Mesendoderm (in vitro differentiated cells): ENCODE results near the gene FBLN1.

Experiments
- DNase-seq: peaks from one replicate; pipeline ENCODE4 v3.0.0; 2013
- H2AK5ac ChIP-seq: 2 replicates; pipeline ENCODE4 v1.6.1; 2013; ENCODE audit warnings: low read length, inconsistent platforms
- H2BK120ac ChIP-seq: 2 replicates; pipeline ENCODE4 v1.6.1; 2013; ENCODE audit warnings: low read depth, mild to moderate bottlenecking, low read length, moderate library complexity, mixed read lengths
- H2BK15ac ChIP-seq: replicated peaks from 2 replicates; pipeline ENCODE4 v1.6.1; 2013; ENCODE audit warnings: low read depth, mild to moderate bottlenecking, moderate library complexity
- H2BK5ac ChIP-seq: 2 replicates; pipeline ENCODE4 v1.6.1; 2013; ENCODE audit warnings: low read length, inconsistent platforms
- H3K18ac ChIP-seq: 2 replicates; pipeline ENCODE4 v1.6.1; 2013; ENCODE audit warnings: mild to moderate bottlenecking, low read length, mixed read lengths
- H3K23ac ChIP-seq: one replicate; pipeline ENCODE4 v1.6.1; 2013; ENCODE audit warnings: low read length
- H3K27ac ChIP-seq: 2 replicates; pipeline ENCODE4 v1.5.1; 2013; ENCODE audit warnings: low read depth, mild to moderate bottlenecking, inconsistent platforms, low read length, moderate library complexity
- H3K27me3 ChIP-seq: 2 replicates; pipeline ENCODE4 v1.6.1; 2013; ENCODE audit warnings: low read length, control low read depth, mild to moderate bottlenecking, inconsistent platforms; ENCODE audit not compliant: insufficient read depth, poor library complexity
- H3K36me3 ChIP-seq: 2 replicates; pipeline ENCODE4 v1.6.1; 2013; ENCODE audit warnings: low read length, inconsistent platforms; ENCODE audit not compliant: control insufficient read depth, insufficient read depth
- H3K4ac ChIP-seq: one replicate; pipeline ENCODE4 v1.6.1; 2013; ENCODE audit warnings: low read depth, mild to moderate bottlenecking, low read length, moderate library complexity
- H3K4me1 ChIP-seq: 2 replicates; pipeline ENCODE4 v1.6.1; 2013; ENCODE audit warnings: low read depth, low read length, inconsistent platforms; ENCODE audit not compliant: control insufficient read depth
- H3K4me2 ChIP-seq: 2 replicates; pipeline ENCODE4 v1.6.1; 2013; ENCODE audit warnings: low read length
- H3K4me3 ChIP-seq: 2 replicates; pipeline ENCODE4 v1.5.1; 2013; ENCODE audit warnings: mild to moderate bottlenecking, low read length
- H3K56ac ChIP-seq: one replicate; pipeline ENCODE4 v1.6.1; 2013; ENCODE audit warnings: low read length
- H3K79me1 ChIP-seq: 2 replicates; pipeline ENCODE4 v1.6.1; 2013; ENCODE audit warnings: low read length, inconsistent platforms
- H3K79me2 ChIP-seq: 2 replicates; pipeline ENCODE4 v1.6.1; 2013; ENCODE audit warnings: mild to moderate bottlenecking, low read length; ENCODE audit not compliant: control insufficient read depth, insufficient read depth
- H3K9ac ChIP-seq: 2 replicates; pipeline ENCODE4 v1.6.1; 2013; ENCODE audit warnings: low read length, inconsistent platforms
- H4K5ac ChIP-seq: one replicate; pipeline ENCODE4 v1.6.1; 2013; ENCODE audit warnings: low read length
- H4K8ac ChIP-seq: one replicate; pipeline ENCODE4 v1.6.1; 2013; ENCODE audit warnings: low read depth, mild to moderate bottlenecking, control low read depth, low read length, moderate library complexity
- WGBS: extraction: QIAGEN DNeasy Blood & Tissue Kit; methylation state at CpG from one replicate; pipeline ENCODE4 v1.1.7; 2013; ENCODE audit warnings: low lambda C conversion rate, missing lambda C conversion rate; ENCODE audit not compliant: insufficient coverage; ENCODE audit errors: extremely low coverage; 5-methylcytosine and 5-hydroxymethylcytosine counted together

Gene FBLN1

DNA sequence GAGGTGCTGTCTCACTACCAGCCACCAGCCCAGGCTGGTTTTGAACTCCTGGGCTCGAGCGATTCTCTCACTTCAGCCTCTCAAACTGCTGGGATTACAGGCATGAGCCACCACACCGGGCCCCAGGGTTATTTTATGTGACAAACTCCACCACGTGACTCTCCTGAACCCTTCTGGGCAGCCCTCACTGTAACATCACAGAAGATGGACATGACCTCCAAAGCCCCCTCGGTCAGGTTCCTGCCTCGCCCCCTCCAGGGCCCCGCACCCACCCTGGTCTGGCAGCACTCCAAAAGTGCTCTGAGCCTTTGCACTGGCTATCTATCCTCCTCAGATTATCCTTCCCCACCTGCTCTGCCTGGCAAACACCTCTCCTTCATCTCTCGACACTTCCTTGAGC lies 45.9 kb upstream of the FBLN1 start:
- Histone ChIP-seq H3K36me3 (no peaks in the 10 kb centered on the region), H3K27ac (no peak overlapping the region), H3K56ac (no peak overlapping the region), H3K18ac (no peak overlapping the region), H3K79me1 (no peaks in the 10 kb centered on the region), H2BK120ac (no peak overlapping the region), H3K4me3 (no peak overlapping the region), H3K9ac (no peak overlapping the region), H3K4me2 (no peak overlapping the region), H4K8ac (no peak overlapping the region), H4K5ac (no peak overlapping the region), H2BK5ac (no peak overlapping the region), H3K79me2 (no peaks in the 10 kb centered on the region), H3K23ac (no peak overlapping the region), H2AK5ac (no peak overlapping the region), H2BK15ac (no peak overlapping the region), H3K27me3 (no peaks in the 10 kb centered on the region), H3K4ac (no peak overlapping the region), H3K4me1 (no peaks in the 10 kb centered on the region)
- DNase-seq, result no peak
- no CpG with 5 or more reads among the region's 8 CpGs for WGBS

- H3K4me2 ChIP-seq, result no peak overlapping the region
- H3K23ac ChIP-seq, result no peak overlapping the region
- H2BK15ac ChIP-seq, result no peak overlapping the region
- H3K4me3 ChIP-seq, result no peak overlapping the region
- no peak overlapping the region for H3K56ac ChIP-seq
- no peaks in the 10 kb centered on the region for H3K79me2 ChIP-seq
- no peak overlapping the region for H4K8ac ChIP-seq
- no peaks in the 10 kb centered on the region for H3K79me1 ChIP-seq
- no CpG with 5 or more reads among the region's 13 CpGs for WGBS
- DNase-seq, result no peak
- H3K27ac ChIP-seq, result no peak overlapping the region
- no peak overlapping the region for H2BK5ac ChIP-seq
- no peaks in the 10 kb centered on the region for H3K27me3 ChIP-seq
- H3K18ac ChIP-seq, result no peak overlapping the region
- no peaks in the 10 kb centered on the region for H3K4me1 ChIP-seq
- H3K9ac ChIP-seq, result no peak overlapping the region
- no peaks in the 10 kb centered on the region for H3K36me3 ChIP-seq
- no peak overlapping the region for H2BK120ac ChIP-seq
- no peak overlapping the region for H3K4ac ChIP-seq
- H4K5ac ChIP-seq, result no peak overlapping the region
- H2AK5ac ChIP-seq, result no peak overlapping the region
Observed at GRCh38 chr22:45458532-45458931, 44.2 kb upstream of the FBLN1 start.

- Histone ChIP-seq H3K4me3 (no peak overlapping the region), H2AK5ac (no peak overlapping the region), H2BK5ac (no peak overlapping the region), H4K8ac (no peak overlapping the region), H3K36me3 (no peaks in the 10 kb centered on the region), H3K9ac (no peak overlapping the region), H3K18ac (no peak overlapping the region), H3K27ac (no peak overlapping the region), H3K79me1 (no peaks in the 10 kb centered on the region), H3K4me1 (no peaks in the 10 kb centered on the region), H2BK120ac (no peak overlapping the region), H3K56ac (no peak overlapping the region), H3K4me2 (no peak overlapping the region), H3K23ac (no peak overlapping the region), H4K5ac (no peak overlapping the region), H3K79me2 (no peaks in the 10 kb centered on the region), H3K27me3 (no peaks in the 10 kb centered on the region), H2BK15ac (no peak overlapping the region), H3K4ac (no peak overlapping the region)
- no CpG with 5 or more reads among the region's 8 CpGs for WGBS
- no peak for DNase-seq
Observed at GRCh38 chr22:45459235-45459634, 43.4 kb upstream of the FBLN1 start.

GRCh38 chr22:45460288-45461109 lies 42.2 kb upstream of the FBLN1 start:
- Histone ChIP-seq H3K27me3 (no peaks in the 10 kb centered on the region), H3K4me3 (no peak overlapping the region), H3K18ac (no peak overlapping the region), H3K27ac (no peak overlapping the region), H2BK5ac (no peak overlapping the region), H2BK15ac (no peak overlapping the region), H3K23ac (no peak overlapping the region), H3K56ac (no peak overlapping the region), H4K8ac (no peak overlapping the region), H3K36me3 (no peaks in the 10 kb centered on the region), H4K5ac (no peak overlapping the region), H3K79me2 (no peaks in the 10 kb centered on the region), H3K4ac (no peak overlapping the region), H2BK120ac (no peak overlapping the region), H3K4me2 (no peak overlapping the region), H3K9ac (no peak overlapping the region), H2AK5ac (no peak overlapping the region), H3K79me1 (no peaks in the 10 kb centered on the region), H3K4me1 (no peaks in the 10 kb centered on the region)
- no peak for DNase-seq
- WGBS, result no CpG with 5 or more reads among the region's 14 CpGs

- Histone ChIP-seq H3K4me3 (no peak overlapping the region), H3K27ac (no peak overlapping the region), H3K4me1 (no peaks in the 10 kb centered on the region), H3K9ac (no peak overlapping the region), H4K5ac (no peak overlapping the region), H3K79me2 (no peaks in the 10 kb centered on the region), H3K4me2 (no peak overlapping the region), H3K56ac (no peak overlapping the region), H4K8ac (no peak overlapping the region), H3K18ac (no peak overlapping the region), H2BK15ac (no peak overlapping the region), H3K27me3 (no peaks in the 10 kb centered on the region), H3K4ac (no peak overlapping the region), H2AK5ac (no peak overlapping the region), H3K79me1 (no peaks in the 10 kb centered on the region), H2BK5ac (no peak overlapping the region), H3K36me3 (no peaks in the 10 kb centered on the region), H3K23ac (no peak overlapping the region), H2BK120ac (no peak overlapping the region)
- WGBS, result no CpG with 5 or more reads among the region's 6 CpGs
- peak; percentile 67 for DNase-seq
Observed at GRCh38 chr22:45462034-45462655, 40.5 kb upstream of the FBLN1 start.
